K562 (cell line): ENCODE results near the gene TAP2. TPM values are rescaled to one million over a fixed set of nuclear protein-coding genes. Genes with fewer than 3 reads are reported as not detected.
A peak's percentile ranks its signal among the peaks of the same experiment; 100 is the strongest.

Source experiments
- BHLHE40 ChIP-seq: IDR thresholded peaks from 2 replicates; pipeline ENCODE4 v1.6.1; 2011; ENCODE audit warnings: low read length, improper control_type of control experiment
- CREB1 ChIP-seq, 2 experiments: sonication (generic) in 1 of 2; formaldehyde crosslinking in 1 of 2; IDR thresholded peaks; 2 replicates each; pipeline versions ENCODE4 v1.6.1 to v1.8.0; 2012 to 2022; ENCODE audit warnings: inconsistent platforms in 1 of 2, mild to moderate bottlenecking in 1 of 2, missing genetic modification reagents in 1 of 2, moderate library complexity in 1 of 2
- CTBP1 ChIP-seq: fragments of 450-650 bp; IDR thresholded peaks from 2 replicates; pipeline ENCODE4 v1.6.1; 2016; ENCODE audit warnings: borderline replicate concordance
- CXXC5 ChIP-seq: fragments of 250-450 bp; sonication (Bioruptor Pico); IDR thresholded peaks from 2 replicates; pipeline ENCODE4 v1.8.0; 2022; ENCODE audit warnings: inconsistent platforms, mild to moderate bottlenecking, moderate library complexity
- IRF2 ChIP-seq: sonication (generic); formaldehyde crosslinking; IDR thresholded peaks from 2 replicates; pipeline ENCODE4 v1.8.1; 2022; ENCODE audit warnings: mild to moderate bottlenecking, missing genetic modification reagents
- JUND ChIP-seq, 2 experiments: IDR thresholded peaks; 2 replicates in 1 of 2; 3 replicates in 1 of 2; pipeline ENCODE4 v1.6.1; 2011; ENCODE audit warnings: borderline replicate concordance in 2 of 2, low read depth in 2 of 2, low read length in 2 of 2, improper control_type of control experiment in 1 of 2, missing biosample characterization in 1 of 2, missing genetic modification characterization in 1 of 2, missing genetic modification reagents in 1 of 2
- MGA ChIP-seq: fragments of 450-650 bp; IDR thresholded peaks from 2 replicates; pipeline ENCODE4 v1.6.1; 2016; ENCODE audit warnings: mild to moderate bottlenecking, moderate library complexity
- NRF1 ChIP-seq, 2 experiments: fragments of 450-650 bp; IDR thresholded peaks in 1 of 2; conservative IDR thresholded peaks in 1 of 2; 2 replicates each; pipeline ENCODE4 v1.6.1; 2014; ENCODE audit warnings: mild to moderate bottlenecking in 2 of 2
- RBFOX2 ChIP-seq: fragments of 200-400 bp; formaldehyde crosslinking; IDR thresholded peaks from 2 replicates; pipeline ENCODE4 v1.6.1; 2017; ENCODE audit warnings: low read depth, mild to moderate bottlenecking, low read length, moderate library complexity
- TBL1XR1 ChIP-seq, 2 experiments: IDR thresholded peaks; 2 replicates each; pipeline ENCODE4 v1.6.1; 2012; ENCODE audit warnings: improper control_type of control experiment in 2 of 2, low read length in 2 of 2, mild to moderate bottlenecking in 1 of 2
- TCFL5 ChIP-seq: fragments of 250-450 bp; sonication (Bioruptor Pico); conservative IDR thresholded peaks from 2 replicates; pipeline ENCODE4 v1.6.1; 2021; ENCODE audit warnings: mild to moderate bottlenecking, moderate library complexity, matching md5 sums
- ZBTB33 ChIP-seq: sonication (generic); formaldehyde crosslinking; IDR thresholded peaks from 2 replicates; pipeline ENCODE4 v1.8.1; 2023; ENCODE audit warnings: mild to moderate bottlenecking, missing genetic modification reagents
- polyA plus RNA-seq, 8 experiments: library from polyadenylated mRNA; depleted of rRNA in 4 of 8; stranded (reverse) in 5 of 8; unstranded in 3 of 8; fragments of >200 nt; fragmentation: Nextera tagmentation in 2 of 8; fragmentation: Illumina TruSeq in 1 of 8; extraction: Ambion mirVana in 2 of 8; extraction: Trizol in 1 of 8; gene quantifications; 2 replicates each; pipeline versions ENCODE4 v1.2.1 to v1.2.3, GENCODE V29; 2011 to 2014; ENCODE audit warnings: inconsistent platforms in 1 of 8, missing spikeins in 1 of 8
- total RNA-seq, 7 experiments: library from RNA; depleted of rRNA in 6 of 7; stranded (reverse); fragments of >200 nt in 6 of 7; fragmentation: Illumina TruSeq in 2 of 7; extraction: Trizol in 2 of 7; gene quantifications; 2 replicates each; pipeline versions ENCODE4 v1.2.1 to v1.2.3, GENCODE V29; 2011 to 2021; ENCODE audit warnings: low replicate concordance in 1 of 7

The TAP2 gene
- total and polyA plus RNA-seq, 9 of the 15 experiments (the other 6 are each of a cell fraction or from before 2014, with no cell fraction given), result 2.0 to 53.5 (median 19.6) TPM

GRCh38 chr6:32843979-32844838 lies 5.7 kb upstream of the TAP2 start, which contains the start of gene PSMB8 (continued):
- TF ChIP-seq JUND (IDR thresholded peaks at IDR 0.05; ENCODE audit: borderline replicate concordance, low read depth, low read length), result peak; percentile 30; the same call in 1 of the 2 replicates
- no peak for TF ChIP-seq JUND (tag; IDR thresholded peaks at IDR 0.05; ENCODE audit: borderline replicate concordance, low read depth, low read length)
- peak; percentile 10 to 12; a peak in 1 of 4 replicates for TF ChIP-seq NRF1 (conservative IDR thresholded peaks at IDR 0.05 in 1 of 2, IDR thresholded peaks at IDR 0.05 in 1 of 2)
- no peak for TF ChIP-seq TBL1XR1 (IDR thresholded peaks at IDR 0.05; ENCODE audit: low read length in 2 of 2)
- peak; percentile 94; the same call in 1 of the 2 replicates for TF ChIP-seq ZBTB33 (CRISPR knock-in tag)
- 0 out of 2 replicates have a peak, but pooled peaks have one; percentile 59 for TF ChIP-seq BHLHE40
- TF ChIP-seq CREB1 (IDR thresholded peaks at IDR 0.05), result peak; percentile 89
- TF ChIP-seq CREB1 (CRISPR knock-in tag; IDR thresholded peaks at IDR 0.05), result peak; percentile 95
- peak; percentile 33; the same call in 1 of the 2 replicates for TF ChIP-seq RBFOX2
- peak; percentile 51 for TF ChIP-seq CXXC5 (CRISPR knock-in tag)
- peak; percentile 28; the same call in 1 of the 2 replicates for TF ChIP-seq MGA
- peak; percentile 71; the same call in 1 of the 2 replicates for TF ChIP-seq IRF2 (CRISPR knock-in tag)
- peak; percentile 48; the same call in 1 of the 2 replicates for TF ChIP-seq CTBP1
- no peak for TF ChIP-seq TCFL5 (CRISPR knock-in tag)
